Amniotic stem cell (primary cell): ENCODE measurements around the gene QRFP.

Experiments used
- DNase-seq: peaks from one replicate; lab custom pipeline; 2025; lab: John Stamatoyannopoulos, UW

The QRFP gene

GRCh38 chr9:130933114-130934046 lies 36.8 kb upstream of the QRFP start:
- no peak for DNase-seq

GRCh38 chr9:130932255-130933079 lies 35.9 kb upstream of the QRFP start:
- no peak for DNase-seq

DNA sequence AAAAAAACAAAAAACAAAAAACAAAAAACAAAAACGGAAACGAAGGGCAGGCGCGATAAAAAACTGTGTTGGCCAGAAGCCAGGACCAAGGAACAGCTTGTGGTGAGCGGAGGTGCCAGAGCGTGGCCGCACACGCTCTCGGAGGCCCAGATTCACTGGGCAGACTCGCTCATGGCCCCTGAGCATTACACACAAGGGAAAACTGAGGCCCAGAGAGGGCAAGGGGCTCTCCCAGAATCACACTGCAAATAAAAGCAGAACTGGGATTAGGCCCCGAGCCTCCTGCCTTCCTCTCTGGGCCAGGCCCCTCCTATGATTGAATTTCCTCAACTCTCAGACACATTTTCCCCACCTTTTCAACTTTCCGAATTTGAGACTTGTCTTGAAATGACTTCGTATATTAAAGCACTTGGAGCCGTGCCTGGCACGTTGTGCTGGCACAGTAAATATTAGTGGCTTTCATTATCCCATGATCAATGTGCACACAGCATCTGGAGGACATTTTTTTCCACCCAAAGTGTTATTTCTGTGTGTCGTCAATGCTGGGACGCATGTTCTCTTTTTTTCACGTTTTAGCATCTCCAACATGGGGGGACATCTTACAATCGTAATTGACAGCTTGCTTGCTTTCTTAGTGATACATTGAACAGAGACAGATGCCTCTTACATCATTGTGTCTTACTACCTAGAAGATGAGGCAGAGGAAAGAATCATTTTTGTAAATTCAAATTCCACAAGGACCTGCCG lies 35.1 kb upstream of the QRFP start:
- no peak for DNase-seq

- DNase-seq, result no peak
Observed at GRCh38 chr9:130930804-130931349, 34.3 kb upstream of the QRFP start.

GRCh38 chr9:130930132-130930803 lies 33.7 kb upstream of the QRFP start:
- no peak for DNase-seq

DNA sequence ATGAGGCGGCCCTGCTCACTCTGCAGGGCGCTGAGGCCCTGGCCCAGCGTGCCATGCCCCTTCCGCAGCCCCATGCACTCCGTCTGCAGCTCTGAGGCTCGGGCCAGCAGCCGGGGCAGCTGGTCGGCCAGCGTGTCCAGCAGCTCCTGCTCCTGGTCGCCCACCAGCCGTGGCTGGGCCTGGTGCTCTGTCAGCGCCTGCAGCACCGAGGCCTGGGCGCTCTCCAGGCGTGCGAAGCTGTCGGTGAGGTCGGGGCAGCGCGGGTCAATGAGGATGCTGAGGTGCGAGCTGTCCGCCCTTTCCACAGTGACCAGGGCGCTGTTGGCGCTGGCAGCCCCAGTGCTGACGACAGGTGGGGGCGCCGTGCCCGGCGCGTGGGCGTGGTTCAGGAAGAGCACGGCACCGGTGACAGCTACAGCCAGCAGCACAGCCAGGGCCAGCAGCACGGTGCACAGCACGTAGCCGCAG lies 33.0 kb upstream of the QRFP start:
- DNase-seq, result no peak

- no peak for DNase-seq
Observed at GRCh38 chr9:130927995-130928900, 31.6 kb upstream of the QRFP start.

DNA sequence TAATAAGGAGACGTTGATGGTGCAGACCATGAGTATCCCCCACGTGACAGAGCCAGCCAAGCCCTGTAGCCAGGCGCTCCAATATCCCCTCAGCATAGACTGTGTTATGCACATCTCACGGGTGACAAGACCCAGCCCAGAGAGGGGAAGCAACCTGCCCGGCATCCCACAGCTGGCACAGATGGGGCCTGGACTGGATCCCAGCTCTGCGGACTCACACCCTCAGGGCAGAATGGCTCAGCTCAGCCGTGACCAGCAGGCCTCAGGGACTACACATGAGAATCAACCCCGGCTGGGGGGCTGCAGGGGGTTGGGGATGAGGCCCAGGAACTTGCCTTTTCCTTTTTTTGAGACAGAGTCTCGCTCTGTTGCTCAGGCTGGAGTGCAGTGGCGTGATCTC lies 30.7 kb upstream of the QRFP start:
- no peak for DNase-seq

GRCh38 chr9:130925050-130925678 lies 28.6 kb upstream of the QRFP start:
- no peak for DNase-seq

- DNase-seq, result no peak
Observed at GRCh38 chr9:130924448-130924788, 27.8 kb upstream of the QRFP start.

DNA sequence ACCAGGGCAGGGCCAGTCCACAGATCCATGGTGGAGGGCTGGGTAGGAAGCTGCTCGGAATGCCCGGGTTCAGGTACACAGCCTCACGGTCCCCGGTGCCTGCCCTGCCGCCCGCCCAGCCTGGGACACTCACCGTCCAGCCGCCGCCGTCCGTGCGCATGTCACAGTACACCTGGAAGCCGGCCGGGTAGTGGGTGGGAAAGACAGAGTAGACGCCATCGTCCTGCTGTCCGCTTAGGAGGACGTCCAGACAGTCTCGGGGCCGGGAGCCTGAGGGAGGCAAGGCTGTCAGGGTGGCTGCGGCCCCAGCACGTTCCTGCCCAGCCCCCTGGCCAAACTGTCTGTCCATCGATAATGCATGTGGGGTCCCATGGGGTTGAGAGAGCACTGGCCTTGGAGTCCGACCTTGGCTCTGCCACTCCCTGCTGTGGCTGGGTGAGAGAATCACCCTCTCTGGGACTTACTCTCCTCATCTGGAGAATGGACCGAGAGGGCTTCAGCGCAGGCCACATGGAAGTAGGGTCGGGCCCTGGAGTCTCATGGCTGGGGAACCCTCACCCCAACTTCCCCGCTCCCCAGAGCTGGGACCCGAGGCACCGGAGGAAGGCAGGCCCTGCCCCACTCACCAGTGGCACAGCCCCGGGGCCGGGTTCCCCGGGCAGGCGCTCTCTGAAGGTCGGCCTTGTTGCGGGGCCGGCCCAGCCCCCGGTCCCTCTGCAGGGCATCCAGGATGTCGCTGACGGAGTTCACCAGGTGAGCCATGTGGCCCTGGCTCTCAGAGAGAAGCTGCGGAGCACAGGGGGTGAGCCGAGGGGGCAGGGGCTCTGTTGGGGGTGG lies 27.2 kb upstream of the QRFP start:
- no peak for DNase-seq

DNA sequence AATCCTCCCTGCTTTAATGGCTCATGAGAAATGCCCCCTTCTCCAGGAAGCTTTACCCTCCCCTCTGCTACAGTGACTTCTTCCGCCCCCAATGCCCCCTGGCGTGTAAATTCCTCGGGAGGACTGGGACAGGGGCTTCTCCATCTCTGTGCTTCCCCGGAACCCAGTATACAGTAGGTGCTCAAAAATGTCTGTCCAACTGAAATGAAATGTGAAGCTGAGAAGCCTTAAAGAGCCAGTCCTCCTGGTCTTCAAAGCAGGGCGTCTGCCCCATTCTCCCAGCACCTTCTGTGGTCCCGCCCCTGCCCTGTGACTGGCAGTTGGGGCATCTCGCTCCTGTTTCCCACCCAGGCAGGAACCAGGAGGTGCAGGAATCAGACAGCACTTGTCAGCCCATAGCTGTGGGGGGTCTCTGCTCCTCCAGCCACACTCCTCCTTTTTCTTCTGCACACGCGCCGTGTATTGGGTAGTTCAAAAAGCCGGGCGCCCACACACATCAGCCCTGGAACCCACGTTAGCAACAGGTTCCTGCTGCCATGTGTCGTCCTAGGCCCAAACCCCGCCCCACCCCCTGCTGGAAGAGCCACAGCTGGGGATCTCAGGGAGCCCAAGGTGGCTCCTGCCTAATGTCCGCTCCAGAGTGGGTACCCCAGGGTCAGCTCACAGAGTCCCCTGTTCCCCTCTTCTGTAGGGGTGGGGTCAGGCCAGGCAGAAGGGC lies 26.4 kb upstream of the QRFP start:
- DNase-seq, result no peak

DNA sequence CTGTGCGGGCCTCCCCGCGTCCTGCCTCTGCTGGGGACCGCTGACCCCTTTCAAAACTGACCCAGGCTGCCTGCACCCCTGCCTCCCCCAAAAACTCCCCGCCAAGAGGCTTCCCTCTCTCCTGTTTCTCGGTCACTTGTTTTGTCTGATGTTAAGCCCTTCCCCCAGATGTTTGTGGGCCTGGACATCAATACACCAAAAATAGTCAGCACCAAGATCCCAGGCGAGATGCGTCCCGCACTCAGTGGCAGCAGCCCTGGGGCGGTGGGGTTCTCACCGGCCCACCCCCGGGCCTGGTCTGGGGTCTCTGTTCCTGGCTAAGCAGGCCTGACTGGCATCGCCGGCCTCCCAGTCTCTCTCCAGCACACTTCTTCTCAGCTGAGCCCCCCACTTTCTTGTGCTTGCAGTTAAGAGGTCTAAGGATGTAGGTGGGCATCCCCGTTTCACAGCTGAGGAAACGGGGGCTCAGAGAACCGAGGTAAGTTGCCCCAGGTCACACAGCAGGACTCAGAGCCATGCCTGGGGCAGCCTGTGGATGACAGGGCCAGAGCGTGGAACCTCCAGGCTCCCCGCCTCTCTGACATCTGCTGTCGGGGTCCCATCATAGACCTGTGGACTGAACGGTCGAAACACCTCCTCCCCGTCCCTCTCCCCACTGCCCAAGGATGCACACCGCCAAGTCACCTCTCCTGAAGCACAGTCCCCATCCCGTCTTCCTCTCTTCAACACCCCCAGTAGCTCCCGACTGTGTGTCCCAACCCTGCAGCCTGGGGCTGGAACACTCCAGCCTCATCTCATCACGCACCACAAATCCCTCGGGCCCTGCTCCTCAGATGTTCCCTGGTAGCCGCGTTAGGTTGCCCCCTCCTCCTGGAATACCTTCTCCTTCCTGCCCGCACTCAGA lies 25.6 kb upstream of the QRFP start:
- no peak for DNase-seq

DNA sequence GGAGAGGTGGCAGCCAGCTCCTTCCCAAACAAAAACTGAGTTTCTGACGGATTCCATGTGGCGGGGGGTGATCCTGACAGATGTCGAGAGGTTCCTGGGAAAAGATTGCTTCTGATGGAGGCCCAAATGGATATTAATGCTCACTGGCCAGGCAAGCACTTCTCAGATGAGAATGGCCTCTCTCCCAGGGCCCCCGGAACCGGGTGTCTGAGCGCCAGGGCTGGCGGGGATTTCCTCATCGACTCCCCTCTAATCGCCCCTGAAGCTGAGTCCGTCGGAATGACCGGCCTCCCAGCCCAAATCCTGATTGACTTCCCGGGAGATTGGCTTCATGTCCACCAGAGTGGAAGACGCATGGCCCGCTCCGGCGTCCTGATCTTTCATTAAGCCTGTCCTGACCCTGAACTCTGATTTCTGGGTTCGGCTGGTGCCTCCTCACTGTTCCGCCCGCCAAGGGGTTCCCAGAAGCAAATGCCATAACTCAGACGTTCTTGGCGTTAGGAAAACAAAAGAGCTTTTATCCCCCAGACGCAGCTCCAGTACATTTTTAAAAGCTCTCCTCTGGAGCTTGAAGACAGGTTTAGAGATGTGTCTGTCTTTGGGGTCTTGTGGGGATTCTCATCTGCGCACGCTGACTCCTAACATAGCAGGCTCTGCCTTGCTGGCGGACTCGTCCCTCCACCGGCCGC lies 24.8 kb upstream of the QRFP start:
- no peak for DNase-seq

DNA sequence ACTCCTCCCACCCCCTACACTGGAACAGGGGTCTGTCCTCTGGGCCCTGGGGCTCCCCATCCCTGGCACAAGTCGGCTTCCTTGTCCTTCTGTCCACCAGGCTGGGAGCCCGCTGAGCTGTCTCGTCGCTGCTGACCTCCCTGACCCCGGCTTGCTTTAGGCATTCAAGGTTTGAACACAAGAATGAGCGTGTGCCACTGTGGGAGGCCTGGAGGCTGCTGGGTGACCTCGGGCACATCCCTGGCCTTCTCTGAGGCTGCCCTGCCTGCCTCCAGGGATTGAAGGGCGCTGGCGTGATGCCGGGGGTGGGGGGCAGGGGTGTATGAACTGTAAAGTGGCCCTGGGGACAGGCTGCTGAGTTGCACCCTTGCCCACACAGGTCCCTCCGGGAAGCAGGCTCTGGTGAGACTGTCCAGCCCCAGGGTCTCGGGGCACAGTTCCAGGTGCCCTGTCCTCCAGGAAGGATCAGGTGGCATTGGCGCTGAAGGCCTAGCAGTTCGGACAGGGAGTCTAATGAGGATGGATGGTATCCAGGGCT lies 24.2 kb upstream of the QRFP start:
- no peak for DNase-seq

- DNase-seq, result no peak
Observed at GRCh38 chr9:130920233-130920632, 23.6 kb upstream of the QRFP start.
